ENCODE data around the gene IGSF21.

DNA sequence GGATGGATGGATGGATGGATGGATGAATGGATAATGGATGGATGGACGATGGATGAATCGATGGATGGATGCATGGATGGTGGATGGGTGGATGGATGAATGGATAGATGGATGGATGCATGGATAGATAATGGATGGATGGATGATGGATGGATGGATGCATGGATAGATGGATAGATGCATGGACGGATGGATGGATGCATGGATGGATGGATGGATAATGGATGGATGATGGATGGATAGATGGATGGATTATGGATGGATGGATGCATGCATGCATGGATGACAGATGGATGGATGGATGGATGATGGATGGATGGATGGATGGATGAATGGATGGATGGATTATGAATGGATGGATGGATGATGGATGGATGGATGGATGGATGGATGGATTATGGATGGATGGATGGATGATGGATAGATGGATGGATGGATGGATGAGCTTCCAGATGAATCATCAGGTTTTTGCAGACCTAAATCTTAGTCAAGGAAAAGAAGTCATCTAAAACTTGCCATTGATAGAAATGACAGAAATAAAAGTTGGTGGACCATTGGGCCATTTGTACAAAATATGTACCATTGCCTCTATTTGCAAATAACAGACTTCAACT, 197.7 kb downstream of the IGSF21 start:
- TF ChIP-seq EP300 (IDR thresholded peaks at IDR 0.05) (no peak), POLR2AphosphoS5 (IDR thresholded peaks at IDR 0.05) (no peak), POLR2A (IDR thresholded peaks at IDR 0.05) (no peak)
- TF ChIP-seq, protein P1, sequence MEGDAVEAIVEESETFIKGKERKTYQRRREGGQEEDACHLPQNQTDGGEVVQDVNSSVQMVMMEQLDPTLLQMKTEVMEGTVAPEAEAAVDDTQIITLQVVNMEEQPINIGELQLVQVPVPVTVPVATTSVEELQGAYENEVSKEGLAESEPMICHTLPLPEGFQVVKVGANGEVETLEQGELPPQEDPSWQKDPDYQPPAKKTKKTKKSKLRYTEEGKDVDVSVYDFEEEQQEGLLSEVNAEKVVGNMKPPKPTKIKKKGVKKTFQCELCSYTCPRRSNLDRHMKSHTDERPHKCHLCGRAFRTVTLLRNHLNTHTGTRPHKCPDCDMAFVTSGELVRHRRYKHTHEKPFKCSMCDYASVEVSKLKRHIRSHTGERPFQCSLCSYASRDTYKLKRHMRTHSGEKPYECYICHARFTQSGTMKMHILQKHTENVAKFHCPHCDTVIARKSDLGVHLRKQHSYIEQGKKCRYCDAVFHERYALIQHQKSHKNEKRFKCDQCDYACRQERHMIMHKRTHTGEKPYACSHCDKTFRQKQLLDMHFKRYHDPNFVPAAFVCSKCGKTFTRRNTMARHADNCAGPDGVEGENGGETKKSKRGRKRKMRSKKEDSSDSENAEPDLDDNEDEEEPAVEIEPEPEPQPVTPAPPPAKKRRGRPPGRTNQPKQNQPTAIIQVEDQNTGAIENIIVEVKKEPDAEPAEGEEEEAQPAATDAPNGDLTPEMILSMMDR (IDR thresholded peaks at IDR 0.05): no peak

Measured in suprapubic skin (tissue), 4 donors.